ENCODE data around the gene CDK16.
A peak's percentile ranks its signal among the peaks of the same experiment; 100 is the strongest.

Gene CDK16

DNA sequence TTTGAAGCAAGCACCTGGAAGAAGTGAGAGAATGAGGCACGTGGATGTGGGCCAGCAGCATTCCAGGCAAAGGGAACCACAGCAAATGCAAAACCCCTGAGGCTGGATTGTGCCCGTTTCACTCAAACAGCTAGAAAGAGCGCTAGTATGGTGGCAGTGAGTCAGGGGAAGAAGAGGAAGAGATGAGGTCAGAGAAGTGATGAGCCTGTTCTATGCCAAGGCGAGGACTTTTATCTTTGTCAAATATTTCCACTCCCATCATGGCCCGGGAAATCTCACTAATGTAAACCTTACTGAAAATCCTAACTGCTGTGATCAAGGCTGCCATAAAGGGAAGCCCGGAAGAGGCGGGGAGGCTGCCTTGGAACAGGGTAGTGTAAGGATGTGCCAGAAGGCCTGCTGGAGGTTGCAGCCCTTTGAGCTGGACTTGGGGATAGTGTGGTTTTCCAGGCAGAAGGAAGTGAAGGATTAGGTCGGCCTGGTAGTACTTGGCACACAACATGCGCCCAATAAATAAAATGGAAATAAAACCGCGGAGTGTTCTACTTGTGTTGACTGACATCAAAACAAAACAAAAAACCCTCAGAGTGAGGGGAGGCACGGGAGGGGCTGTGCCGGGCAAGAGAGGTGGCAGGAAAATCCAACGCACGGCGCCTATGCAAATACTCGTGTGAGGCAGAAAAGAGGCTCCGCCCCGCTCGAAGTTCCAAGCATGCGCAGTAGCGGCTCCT lies 1.2 kb upstream of the CDK16 start:
- TF ChIP-seq, protein P1, sequence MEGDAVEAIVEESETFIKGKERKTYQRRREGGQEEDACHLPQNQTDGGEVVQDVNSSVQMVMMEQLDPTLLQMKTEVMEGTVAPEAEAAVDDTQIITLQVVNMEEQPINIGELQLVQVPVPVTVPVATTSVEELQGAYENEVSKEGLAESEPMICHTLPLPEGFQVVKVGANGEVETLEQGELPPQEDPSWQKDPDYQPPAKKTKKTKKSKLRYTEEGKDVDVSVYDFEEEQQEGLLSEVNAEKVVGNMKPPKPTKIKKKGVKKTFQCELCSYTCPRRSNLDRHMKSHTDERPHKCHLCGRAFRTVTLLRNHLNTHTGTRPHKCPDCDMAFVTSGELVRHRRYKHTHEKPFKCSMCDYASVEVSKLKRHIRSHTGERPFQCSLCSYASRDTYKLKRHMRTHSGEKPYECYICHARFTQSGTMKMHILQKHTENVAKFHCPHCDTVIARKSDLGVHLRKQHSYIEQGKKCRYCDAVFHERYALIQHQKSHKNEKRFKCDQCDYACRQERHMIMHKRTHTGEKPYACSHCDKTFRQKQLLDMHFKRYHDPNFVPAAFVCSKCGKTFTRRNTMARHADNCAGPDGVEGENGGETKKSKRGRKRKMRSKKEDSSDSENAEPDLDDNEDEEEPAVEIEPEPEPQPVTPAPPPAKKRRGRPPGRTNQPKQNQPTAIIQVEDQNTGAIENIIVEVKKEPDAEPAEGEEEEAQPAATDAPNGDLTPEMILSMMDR (IDR thresholded peaks at IDR 0.05), result no peak
- Mint-ChIP-seq H3K27me3 (ENCODE audit: low read depth, poor library complexity) (no peaks in the 10 kb centered on the region), H3K4me3 (peak overlapping the region; percentile 95), H3K27ac (peak overlapping the region; percentile 97), H3K36me3 (ENCODE audit: low read depth) (peaks cover 43% of the 10 kb centered on the region), H3K4me1 (peaks cover 52% of the 10 kb centered on the region), H3K9me3 (no peaks in the 10 kb centered on the region)
- no peak for DNase-seq

DNA sequence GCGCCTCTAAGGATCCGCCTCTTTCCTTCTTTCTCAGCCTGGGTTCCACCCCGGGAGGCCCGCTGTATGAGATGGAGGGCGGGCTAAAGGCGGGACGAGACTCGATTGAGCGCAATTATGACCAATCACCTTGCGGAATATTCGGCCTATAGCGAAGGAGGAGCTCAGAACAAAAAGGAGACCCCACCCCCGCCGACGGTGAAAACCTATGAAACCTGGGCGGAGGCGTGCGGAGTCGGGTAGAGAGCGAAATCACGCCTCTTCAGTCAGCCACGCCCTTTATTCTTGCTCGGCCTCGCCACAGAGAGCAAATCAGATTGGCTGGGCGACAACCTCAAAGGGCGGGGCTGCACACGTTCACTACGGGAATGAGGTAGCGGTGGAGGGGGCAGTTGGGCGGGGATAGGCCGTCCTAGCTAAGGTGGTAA lies 615 bp upstream of the CDK16 start:
- Mint-ChIP-seq H3K4me1 (peaks cover 54% of the 10 kb centered on the region), H3K9me3 (no peaks in the 10 kb centered on the region), H3K36me3 (ENCODE audit: low read depth) (peaks cover 43% of the 10 kb centered on the region), H3K27me3 (ENCODE audit: low read depth, poor library complexity) (no peaks in the 10 kb centered on the region), H3K4me3 (peak overlapping the region; percentile 95), H3K27ac (peak overlapping the region; percentile 100)
- DNase-seq, result peak; percentile 99
- TF ChIP-seq, protein P1 (IDR thresholded peaks at IDR 0.05), result no peak

GRCh38 chrX:47218920-47219815 lies 687 bp downstream of the CDK16 start:
- TF ChIP-seq, protein P1 (IDR thresholded peaks at IDR 0.05), result no peak
- H3K4me1 Mint-ChIP-seq, result peaks cover 48% of the 10 kb centered on the region
- peak; percentile 62 for DNase-seq

DNA sequence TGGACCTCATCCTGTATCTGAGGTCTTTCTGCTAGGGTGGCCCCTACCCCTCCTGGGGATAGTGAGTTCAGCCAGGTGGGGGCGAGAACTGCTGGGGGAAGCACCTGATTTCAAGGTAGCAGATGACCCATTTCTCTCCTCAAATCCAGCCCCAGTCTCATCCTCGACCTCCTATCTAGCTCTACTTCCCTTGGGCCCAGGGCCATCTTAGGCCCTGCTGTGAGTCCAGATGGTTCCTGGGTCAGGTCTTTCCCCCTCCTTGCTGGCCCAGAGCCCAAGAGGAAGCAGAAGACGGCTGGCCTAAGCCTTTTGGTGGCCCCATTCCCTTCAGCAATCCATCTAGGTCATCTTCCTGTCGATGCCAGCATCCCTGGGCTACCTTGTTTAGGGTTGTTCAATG lies 3.3 kb downstream of the CDK16 start:
- no peak overlapping the region for H3K4me3 Mint-ChIP-seq
- H3K4me1 Mint-ChIP-seq, result peaks cover 38% of the 10 kb centered on the region
- no peaks in the 10 kb centered on the region for H3K9me3 Mint-ChIP-seq
- DNase-seq, result no peak
- H3K36me3 Mint-ChIP-seq (ENCODE audit: low read depth), result peaks cover 40% of the 10 kb centered on the region
- TF ChIP-seq, protein P1 (IDR thresholded peaks at IDR 0.05), result no peak
- H3K27me3 Mint-ChIP-seq (ENCODE audit: low read depth, poor library complexity), result no peaks in the 10 kb centered on the region
- H3K27ac Mint-ChIP-seq, result peak overlapping the region; percentile 76

More at GRCh38 chrX:47218920-47219815, 687 bp downstream of the CDK16 start:
- Mint-ChIP-seq H3K4me3 (peak overlapping the region; percentile 95), H3K36me3 (ENCODE audit: low read depth) (peaks cover 39% of the 10 kb centered on the region), H3K27me3 (ENCODE audit: low read depth, poor library complexity) (no peaks in the 10 kb centered on the region), H3K27ac (peak overlapping the region; percentile 98), H3K9me3 (no peaks in the 10 kb centered on the region)

- Mint-ChIP-seq H3K27me3 (ENCODE audit: low read depth, poor library complexity) (no peaks in the 10 kb centered on the region), H3K27ac (no peak overlapping the region), H3K4me3 (no peak overlapping the region), H3K36me3 (ENCODE audit: low read depth) (peaks cover 48% of the 10 kb centered on the region), H3K4me1 (peaks cover 30% of the 10 kb centered on the region), H3K9me3 (no peaks in the 10 kb centered on the region)
- peak; percentile 24 for DNase-seq
- TF ChIP-seq, protein P1 (IDR thresholded peaks at IDR 0.05), result no peak
Measured at GRCh38 chrX:47222751-47223350, 4.4 kb downstream of the CDK16 start.

Measured in nephron progenitor cell (in vitro differentiated cells).